HT-29 (cell line): ENCODE data around the gene TTC28. TPM values are rescaled to one million over a fixed set of nuclear protein-coding genes. Genes with fewer than 3 reads are reported as not detected.
"Not testable (repeated sequence)": the region's sequence is repeated elsewhere in the genome, so short reads cannot be mapped to it uniquely, and the experiment has no call there.

Experiments used
- DNase-seq: peaks from one replicate; pipeline ENCODE4 v3.0.0-alpha.2; 2015; ENCODE audit warnings: low spot score
- total RNA-seq: library from RNA; depleted of rRNA; stranded (reverse); fragments of >200 nt; shearing (Covaris generic); gene quantifications from 2 replicates; pipeline ENCODE4 v1.2.3, GENCODE V29; 2014

Gene TTC28
- total RNA-seq, 1 experiment from 2014 or later: not detected

GRCh38 chr22:28604966-28605761 lies 74.5 kb downstream of the TTC28 start:
- DNase-seq: no peak

GRCh38 chr22:28601915-28602314 lies 77.7 kb downstream of the TTC28 start:
- no peak for DNase-seq

GRCh38 chr22:28600546-28601143 lies 79.0 kb downstream of the TTC28 start:
- DNase-seq: peak; percentile 77

GRCh38 chr22:28599693-28600092 lies 79.9 kb downstream of the TTC28 start:
- no peak for DNase-seq

GRCh38 chr22:28597665-28598064 lies 82.0 kb downstream of the TTC28 start:
- no peak for DNase-seq

GRCh38 chr22:28594797-28595462 lies 84.7 kb downstream of the TTC28 start:
- peak; percentile 74 for DNase-seq

- no peak for DNase-seq
These were observed 85.4 kb downstream of the TTC28 start for GRCh38 chr22:28594076-28594796.

- no peak for DNase-seq
These were observed 86.3 kb downstream of the TTC28 start for GRCh38 chr22:28593299-28593698.

- no peak for DNase-seq
These were observed 90.4 kb downstream of the TTC28 start for GRCh38 chr22:28589102-28589750.

- DNase-seq: no peak
These were observed 94.3 kb downstream of the TTC28 start for GRCh38 chr22:28585324-28585723.

GRCh38 chr22:28582806-28583205 lies 96.8 kb downstream of the TTC28 start:
- DNase-seq: no peak

GRCh38 chr22:28581016-28581415 lies 98.6 kb downstream of the TTC28 start:
- DNase-seq: no peak

GRCh38 chr22:28576162-28576561 lies 103.5 kb downstream of the TTC28 start:
- no peak for DNase-seq

GRCh38 chr22:28574159-28574788 lies 105.4 kb downstream of the TTC28 start:
- no peak for DNase-seq

GRCh38 chr22:28570696-28571373 lies 108.8 kb downstream of the TTC28 start:
- no peak for DNase-seq

- DNase-seq: not testable (repeated sequence)
These were observed 110.7 kb downstream of the TTC28 start for GRCh38 chr22:28568974-28569373.

- DNase-seq: no peak
These were observed 111.5 kb downstream of the TTC28 start for GRCh38 chr22:28568099-28568498.

- not testable (repeated sequence) for DNase-seq
These were observed 112.6 kb downstream of the TTC28 start for GRCh38 chr22:28566920-28567499.

- DNase-seq: no peak
These were observed 116.0 kb downstream of the TTC28 start for GRCh38 chr22:28563636-28564035.

- no peak for DNase-seq
These were observed 117.3 kb downstream of the TTC28 start for GRCh38 chr22:28562324-28562723.
